Smooth muscle cell (in vitro differentiated cells): ENCODE data around the gene NOX5. TPM values are rescaled to one million over a fixed set of nuclear protein-coding genes. Genes with fewer than 3 reads are reported as not detected.

Experiments
- DNase-seq: peaks from one replicate; lab custom pipeline; 2025; ENCODE audit not compliant: unreplicated experiment; lab: John Stamatoyannopoulos, UW
- H2AFZ ChIP-seq: fragments of 200-600 bp; sonication (generic); 2 replicates; pipeline ENCODE4 v1.6.0; 2016; ENCODE audit warnings: antibody characterized with exemption, low read depth, mild to moderate bottlenecking
- H3F3A ChIP-seq: fragments of 200-600 bp; sonication (generic); 2 replicates; pipeline ENCODE4 v1.6.0; 2017; ENCODE audit warnings: antibody characterized with exemption, low read depth
- H3K27ac ChIP-seq: fragments of 200-600 bp; sonication (generic); 2 replicates; pipeline ENCODE4 v1.5.1; 2016; ENCODE audit warnings: low read depth, mild to moderate bottlenecking
- H3K27me3 ChIP-seq: fragments of 200-600 bp; sonication (generic); 2 replicates; pipeline ENCODE4 v1.6.1; 2016; ENCODE audit warnings: low read depth, mild to moderate bottlenecking
- H3K36me3 ChIP-seq: fragments of 200-600 bp; sonication (generic); 2 replicates; pipeline ENCODE4 v1.5.1; 2016; ENCODE audit warnings: low read depth
- H3K4me1 ChIP-seq: fragments of 200-600 bp; sonication (generic); 2 replicates; pipeline ENCODE4 v1.5.1; 2016; ENCODE audit warnings: low read depth
- H3K4me2 ChIP-seq: fragments of 200-600 bp; sonication (generic); 2 replicates; pipeline ENCODE4 v1.6.0; 2016; ENCODE audit warnings: mild to moderate bottlenecking
- H3K4me3 ChIP-seq: fragments of 200-600 bp; sonication (generic); 2 replicates; pipeline ENCODE4 v1.5.1; 2016; ENCODE audit warnings: mild to moderate bottlenecking
- H3K79me2 ChIP-seq: fragments of 200-600 bp; sonication (generic); 2 replicates; pipeline ENCODE4 v1.6.0; 2016; ENCODE audit warnings: low read depth, mild to moderate bottlenecking
- H3K9ac ChIP-seq: fragments of 200-600 bp; sonication (generic); 2 replicates; pipeline ENCODE4 v1.6.0; 2016; ENCODE audit warnings: low read depth
- H3K9me3 ChIP-seq: fragments of 200-600 bp; sonication (generic); replicated peaks from 2 replicates; pipeline ENCODE4 v1.5.1; 2016; ENCODE audit warnings: low read depth
- H4K20me1 ChIP-seq: fragments of 200-600 bp; sonication (generic); 2 replicates; pipeline ENCODE4 v1.6.0; 2016; ENCODE audit warnings: low read depth
- CTCF ChIP-seq: fragments of 200-600 bp; sonication (generic); IDR thresholded peaks from 2 replicates; pipeline ENCODE4 v1.5.1; 2017; ENCODE audit warnings: borderline replicate concordance, mild to moderate bottlenecking, antibody characterized with exemption; ENCODE audit not compliant: insufficient read depth, poor library complexity, severe bottlenecking
- WGBS: methylation state at CpG from one replicate; pipeline ENCODE4 v1.1.7; 2016; ENCODE audit warnings: low lambda C conversion rate; 5-methylcytosine and 5-hydroxymethylcytosine counted together
- polyA plus RNA-seq: library from polyadenylated mRNA; unstranded; fragments of >200 nt; fragmentation: Nextera tagmentation; extraction: Ambion mirVana; gene quantifications from 2 replicates; pipeline ENCODE4 v1.2.1, GENCODE V29; 2016
- total RNA-seq: library from RNA; depleted of rRNA; stranded (reverse); fragments of >200 nt; gene quantifications from 2 replicates; pipeline ENCODE4 v1.2.3, GENCODE V29; 2014

NOX5 gene
- total and polyA plus RNA-seq, 2 experiments from 2014 or later: 0.16 to 0.22 TPM

GRCh38 chr15:69000725-69001503 is 13.6 kb upstream of the NOX5 start:
- Histone ChIP-seq H3K36me3 (no peaks in the 10 kb centered on the region), H3K27me3 (no peaks in the 10 kb centered on the region), H3K79me2 (no peaks in the 10 kb centered on the region), H3F3A (no peaks in the 10 kb centered on the region), H3K4me1 (no peaks in the 10 kb centered on the region), H3K4me2 (peak overlapping the region; percentile 12), H2AFZ (no peak overlapping the region), H4K20me1 (no peaks in the 10 kb centered on the region), H3K9ac (no peak overlapping the region), H3K27ac (no peak overlapping the region), H3K4me3 (no peak overlapping the region), H3K9me3 (no peaks in the 10 kb centered on the region)
- no peak for TF ChIP-seq CTCF
- DNase-seq: no peak
- WGBS: 24% methylated on average over 4 of the region's 4 CpGs

GRCh38 chr15:69002783-69003182 is 11.7 kb upstream of the NOX5 start:
- no peak overlapping the region for H2AFZ ChIP-seq
- no peaks in the 10 kb centered on the region for H3K4me1 ChIP-seq
- no peak overlapping the region for H3K9ac ChIP-seq
- no peaks in the 10 kb centered on the region for H3K79me2 ChIP-seq
- TF ChIP-seq CTCF: no peak
- no peaks in the 10 kb centered on the region for H3K27me3 ChIP-seq
- H3K9me3 ChIP-seq: no peaks in the 10 kb centered on the region
- H3K4me3 ChIP-seq: no peak overlapping the region
- no peak overlapping the region for H3K4me2 ChIP-seq
- H3K27ac ChIP-seq: no peak overlapping the region
- no peaks in the 10 kb centered on the region for H4K20me1 ChIP-seq
- WGBS: 94% methylated on average over 4 of the region's 4 CpGs
- DNase-seq: no peak
- H3K36me3 ChIP-seq: no peaks in the 10 kb centered on the region
- H3F3A ChIP-seq: no peaks in the 10 kb centered on the region

DNA sequence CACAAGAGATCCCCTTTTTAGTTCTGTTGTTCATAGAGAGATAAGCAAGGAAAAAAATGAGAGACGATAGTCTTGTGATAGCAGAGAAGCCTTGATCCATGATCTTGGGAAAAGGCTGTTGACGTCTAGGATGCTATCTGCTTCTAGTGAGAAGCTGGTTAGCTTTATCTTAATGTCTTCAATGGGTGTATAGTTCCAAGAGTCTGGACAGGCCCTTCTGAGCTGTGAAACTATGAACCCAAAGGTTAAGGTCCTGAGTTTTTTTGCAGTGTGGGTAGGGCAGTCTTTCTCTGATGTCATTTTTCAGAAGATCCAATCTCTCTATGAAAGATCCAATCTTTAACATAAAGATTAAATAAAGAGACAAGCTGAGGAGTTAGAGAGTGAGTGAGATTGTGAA is 10.5 kb upstream of the NOX5 start:
- Histone ChIP-seq H3K27ac (no peak overlapping the region), H3K27me3 (no peaks in the 10 kb centered on the region), H2AFZ (no peak overlapping the region), H3K4me1 (no peaks in the 10 kb centered on the region), H3K4me3 (no peak overlapping the region), H3K4me2 (no peak overlapping the region), H3K36me3 (no peaks in the 10 kb centered on the region), H4K20me1 (no peaks in the 10 kb centered on the region), H3K79me2 (no peaks in the 10 kb centered on the region), H3K9me3 (no peaks in the 10 kb centered on the region), H3F3A (no peaks in the 10 kb centered on the region), H3K9ac (no peak overlapping the region)
- no peak for TF ChIP-seq CTCF
- 42% methylated on average over 2 of the region's 2 CpGs for WGBS
- DNase-seq: no peak

DNA sequence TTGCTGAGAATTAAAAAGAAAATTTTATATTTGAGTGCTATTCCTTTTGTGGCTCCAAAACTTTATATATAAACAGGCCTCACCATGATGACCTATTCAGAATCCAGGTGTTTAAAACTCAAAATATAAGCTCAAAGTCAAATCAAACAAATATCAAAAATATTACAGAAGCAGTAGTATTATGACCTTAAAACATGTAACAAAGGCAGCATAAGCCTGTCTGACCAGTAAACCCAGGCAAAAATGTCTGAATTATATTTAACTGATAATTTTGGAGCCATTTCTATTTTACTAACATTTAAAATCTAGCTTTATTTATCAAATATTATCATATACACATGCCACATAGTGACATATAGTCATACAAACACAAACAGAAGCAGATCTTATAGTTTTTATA is 6.4 kb upstream of the NOX5 start:
- no peaks in the 10 kb centered on the region for H3K79me2 ChIP-seq
- no peak for TF ChIP-seq CTCF
- H3K4me3 ChIP-seq: no peak overlapping the region
- no peaks in the 10 kb centered on the region for H4K20me1 ChIP-seq
- H3K36me3 ChIP-seq: no peaks in the 10 kb centered on the region
- H3K4me1 ChIP-seq: no peaks in the 10 kb centered on the region
- H2AFZ ChIP-seq: no peak overlapping the region
- peaks cover 8% of the 10 kb centered on the region for H3F3A ChIP-seq
- DNase-seq: no peak
- H3K9ac ChIP-seq: no peak overlapping the region
- no peaks in the 10 kb centered on the region for H3K9me3 ChIP-seq
- H3K27me3 ChIP-seq: no peaks in the 10 kb centered on the region
- H3K4me2 ChIP-seq: no peak overlapping the region
- H3K27ac ChIP-seq: no peak overlapping the region
